OCI-LY1 (cell line): Measurements from ENCODE around the gene DLGAP3.

Experiments
- EZH2 ChIP-seq: fragments of 200-600 bp; sonication (generic), shearing (Covaris generic); IDR thresholded peaks from 2 replicates; pipeline ENCODE4 v1.8.0; 2017; ENCODE audit warnings: borderline replicate concordance, mixed run types, mild to moderate bottlenecking, antibody characterized with exemption, low read length, moderate library complexity, mixed read lengths
- TF ChIP-seq, protein P1 (sequence below): fragments of 200-600 bp; sonication (generic), shearing (Covaris generic); IDR thresholded peaks from 2 replicates; pipeline ENCODE4 v1.5.1; 2017; ENCODE audit warnings: mild to moderate bottlenecking, antibody characterized with exemption, low read length, moderate library complexity, mixed read lengths

DNA sequence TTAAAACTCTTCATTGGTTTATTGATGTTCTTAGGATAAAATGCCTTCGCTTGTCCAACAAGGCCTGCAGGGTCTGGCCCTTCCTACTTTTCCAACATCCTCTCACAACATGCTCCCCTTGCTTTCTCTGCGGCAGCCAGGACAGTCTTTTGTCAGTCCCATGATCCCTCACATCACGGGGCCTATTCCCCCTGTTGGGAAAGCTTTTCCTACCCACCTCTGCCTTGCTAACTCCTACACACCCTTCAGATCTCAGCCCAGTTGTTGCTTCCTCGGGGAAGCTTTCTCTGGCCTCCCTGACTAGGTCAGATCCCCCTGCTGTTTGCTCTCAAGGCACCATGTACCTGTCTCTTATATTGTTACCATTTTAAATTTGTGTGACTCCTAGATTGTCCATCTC is 19.0 kb downstream of the DLGAP3 start:
- TF ChIP-seq, protein P1, sequence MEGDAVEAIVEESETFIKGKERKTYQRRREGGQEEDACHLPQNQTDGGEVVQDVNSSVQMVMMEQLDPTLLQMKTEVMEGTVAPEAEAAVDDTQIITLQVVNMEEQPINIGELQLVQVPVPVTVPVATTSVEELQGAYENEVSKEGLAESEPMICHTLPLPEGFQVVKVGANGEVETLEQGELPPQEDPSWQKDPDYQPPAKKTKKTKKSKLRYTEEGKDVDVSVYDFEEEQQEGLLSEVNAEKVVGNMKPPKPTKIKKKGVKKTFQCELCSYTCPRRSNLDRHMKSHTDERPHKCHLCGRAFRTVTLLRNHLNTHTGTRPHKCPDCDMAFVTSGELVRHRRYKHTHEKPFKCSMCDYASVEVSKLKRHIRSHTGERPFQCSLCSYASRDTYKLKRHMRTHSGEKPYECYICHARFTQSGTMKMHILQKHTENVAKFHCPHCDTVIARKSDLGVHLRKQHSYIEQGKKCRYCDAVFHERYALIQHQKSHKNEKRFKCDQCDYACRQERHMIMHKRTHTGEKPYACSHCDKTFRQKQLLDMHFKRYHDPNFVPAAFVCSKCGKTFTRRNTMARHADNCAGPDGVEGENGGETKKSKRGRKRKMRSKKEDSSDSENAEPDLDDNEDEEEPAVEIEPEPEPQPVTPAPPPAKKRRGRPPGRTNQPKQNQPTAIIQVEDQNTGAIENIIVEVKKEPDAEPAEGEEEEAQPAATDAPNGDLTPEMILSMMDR = no peak
- TF ChIP-seq EZH2 = no peak
